ENCODE results near the gene ABLIM3.

- TF ChIP-seq, protein P1, sequence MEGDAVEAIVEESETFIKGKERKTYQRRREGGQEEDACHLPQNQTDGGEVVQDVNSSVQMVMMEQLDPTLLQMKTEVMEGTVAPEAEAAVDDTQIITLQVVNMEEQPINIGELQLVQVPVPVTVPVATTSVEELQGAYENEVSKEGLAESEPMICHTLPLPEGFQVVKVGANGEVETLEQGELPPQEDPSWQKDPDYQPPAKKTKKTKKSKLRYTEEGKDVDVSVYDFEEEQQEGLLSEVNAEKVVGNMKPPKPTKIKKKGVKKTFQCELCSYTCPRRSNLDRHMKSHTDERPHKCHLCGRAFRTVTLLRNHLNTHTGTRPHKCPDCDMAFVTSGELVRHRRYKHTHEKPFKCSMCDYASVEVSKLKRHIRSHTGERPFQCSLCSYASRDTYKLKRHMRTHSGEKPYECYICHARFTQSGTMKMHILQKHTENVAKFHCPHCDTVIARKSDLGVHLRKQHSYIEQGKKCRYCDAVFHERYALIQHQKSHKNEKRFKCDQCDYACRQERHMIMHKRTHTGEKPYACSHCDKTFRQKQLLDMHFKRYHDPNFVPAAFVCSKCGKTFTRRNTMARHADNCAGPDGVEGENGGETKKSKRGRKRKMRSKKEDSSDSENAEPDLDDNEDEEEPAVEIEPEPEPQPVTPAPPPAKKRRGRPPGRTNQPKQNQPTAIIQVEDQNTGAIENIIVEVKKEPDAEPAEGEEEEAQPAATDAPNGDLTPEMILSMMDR (IDR thresholded peaks at IDR 0.05; ENCODE audit: low read length), result no peak
- no peak for TF ChIP-seq EZH2 (optimal IDR thresholded peaks at IDR 0.05; ENCODE audit: low read depth, low read length)
These were observed 75.2 kb downstream of the ABLIM3 start for GRCh38 chr5:149216496-149216895.

Measured in MM.1S (cell line).